ENCODE data around the gene C9orf85. TPM values are rescaled to one million over a fixed set of nuclear protein-coding genes. Genes with fewer than 3 reads are reported as not detected.
A peak's percentile ranks its signal among the peaks of the same experiment; 100 is the strongest.

C9orf85 gene
- total RNA-seq, 1 donor from 2014 or later = 16.1 TPM

GRCh38 chr9:71908825-71909224, 2.6 kb upstream of the C9orf85 start:
- no peak for DNase-seq (ENCODE audit: low spot score, unreplicated experiment)
- no peaks in the 10 kb centered on the region for H3K9me3 Mint-ChIP-seq (ENCODE audit: low read depth)
- TF ChIP-seq, protein P1, sequence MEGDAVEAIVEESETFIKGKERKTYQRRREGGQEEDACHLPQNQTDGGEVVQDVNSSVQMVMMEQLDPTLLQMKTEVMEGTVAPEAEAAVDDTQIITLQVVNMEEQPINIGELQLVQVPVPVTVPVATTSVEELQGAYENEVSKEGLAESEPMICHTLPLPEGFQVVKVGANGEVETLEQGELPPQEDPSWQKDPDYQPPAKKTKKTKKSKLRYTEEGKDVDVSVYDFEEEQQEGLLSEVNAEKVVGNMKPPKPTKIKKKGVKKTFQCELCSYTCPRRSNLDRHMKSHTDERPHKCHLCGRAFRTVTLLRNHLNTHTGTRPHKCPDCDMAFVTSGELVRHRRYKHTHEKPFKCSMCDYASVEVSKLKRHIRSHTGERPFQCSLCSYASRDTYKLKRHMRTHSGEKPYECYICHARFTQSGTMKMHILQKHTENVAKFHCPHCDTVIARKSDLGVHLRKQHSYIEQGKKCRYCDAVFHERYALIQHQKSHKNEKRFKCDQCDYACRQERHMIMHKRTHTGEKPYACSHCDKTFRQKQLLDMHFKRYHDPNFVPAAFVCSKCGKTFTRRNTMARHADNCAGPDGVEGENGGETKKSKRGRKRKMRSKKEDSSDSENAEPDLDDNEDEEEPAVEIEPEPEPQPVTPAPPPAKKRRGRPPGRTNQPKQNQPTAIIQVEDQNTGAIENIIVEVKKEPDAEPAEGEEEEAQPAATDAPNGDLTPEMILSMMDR (IDR thresholded peaks at IDR 0.05; ENCODE audit: unreplicated experiment) = no peak
- H3K4me3 Mint-ChIP-seq (ENCODE audit: low read depth) = peak overlapping the region; percentile 98
- H3K4me1 Mint-ChIP-seq (ENCODE audit: low read depth) = peaks cover 46% of the 10 kb centered on the region
- H3K27me3 Mint-ChIP-seq = no peaks in the 10 kb centered on the region
- H3K27ac Mint-ChIP-seq = peak overlapping the region; percentile 18
- H3K36me3 Mint-ChIP-seq (ENCODE audit: insufficient read depth) = no peaks in the 10 kb centered on the region

GRCh38 chr9:71909887-71910649, 1.4 kb upstream of the C9orf85 start:
- Mint-ChIP-seq H3K36me3 (ENCODE audit: insufficient read depth) (no peaks in the 10 kb centered on the region), H3K27me3 (no peaks in the 10 kb centered on the region), H3K27ac (peak overlapping the region; percentile 99), H3K4me3 (ENCODE audit: low read depth) (peak overlapping the region; percentile 98), H3K4me1 (ENCODE audit: low read depth) (peaks cover 40% of the 10 kb centered on the region), H3K9me3 (ENCODE audit: low read depth) (no peaks in the 10 kb centered on the region)
- TF ChIP-seq, protein P1 (IDR thresholded peaks at IDR 0.05; ENCODE audit: unreplicated experiment) = no peak
- peak; percentile 65 for DNase-seq (ENCODE audit: low spot score, unreplicated experiment)

DNA sequence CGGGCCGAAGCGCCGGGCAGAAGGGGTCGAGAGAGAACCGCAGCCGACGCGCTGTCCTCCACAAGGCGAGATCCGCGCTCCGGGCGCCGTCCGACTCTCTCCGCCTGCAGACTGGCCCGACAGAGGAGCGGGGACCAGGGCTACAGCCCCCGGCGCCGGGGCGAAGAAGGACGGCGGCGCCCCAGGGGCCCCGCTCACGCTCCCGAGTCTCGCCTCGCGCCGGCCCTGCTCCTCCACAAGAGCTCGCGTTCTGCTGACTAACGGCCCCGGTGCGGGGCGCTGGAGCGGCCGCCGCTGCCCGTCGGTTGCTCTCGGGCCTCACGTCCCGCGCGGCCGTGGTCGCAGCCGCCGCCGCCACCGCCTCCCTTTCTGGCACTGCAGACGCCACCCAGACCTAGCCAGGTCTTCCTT, 784 bp upstream of the C9orf85 start:
- Mint-ChIP-seq H3K27ac (peak overlapping the region; percentile 100), H3K4me1 (ENCODE audit: low read depth) (peaks cover 40% of the 10 kb centered on the region), H3K36me3 (ENCODE audit: insufficient read depth) (no peaks in the 10 kb centered on the region), H3K4me3 (ENCODE audit: low read depth) (peak overlapping the region; percentile 98), H3K27me3 (no peaks in the 10 kb centered on the region), H3K9me3 (ENCODE audit: low read depth) (no peaks in the 10 kb centered on the region)
- TF ChIP-seq, protein P1 (IDR thresholded peaks at IDR 0.05; ENCODE audit: unreplicated experiment) = no peak
- DNase-seq (ENCODE audit: low spot score, unreplicated experiment) = no peak

GRCh38 chr9:71911908-71912335, 483 bp downstream of the C9orf85 start:
- DNase-seq (ENCODE audit: low spot score, unreplicated experiment) = no peak
- H3K4me3 Mint-ChIP-seq (ENCODE audit: low read depth) = peak overlapping the region; percentile 98
- no peaks in the 10 kb centered on the region for H3K9me3 Mint-ChIP-seq (ENCODE audit: low read depth)
- no peaks in the 10 kb centered on the region for H3K27me3 Mint-ChIP-seq
- peaks cover 40% of the 10 kb centered on the region for H3K4me1 Mint-ChIP-seq (ENCODE audit: low read depth)
- TF ChIP-seq, protein P1 (IDR thresholded peaks at IDR 0.05; ENCODE audit: unreplicated experiment) = no peak
- H3K36me3 Mint-ChIP-seq (ENCODE audit: insufficient read depth) = no peaks in the 10 kb centered on the region
- peak overlapping the region; percentile 100 for H3K27ac Mint-ChIP-seq

- Mint-ChIP-seq H3K27ac (no peak overlapping the region), H3K27me3 (no peaks in the 10 kb centered on the region), H3K36me3 (ENCODE audit: insufficient read depth) (peaks cover 12% of the 10 kb centered on the region), H3K4me1 (ENCODE audit: low read depth) (peaks cover 20% of the 10 kb centered on the region), H3K9me3 (ENCODE audit: low read depth) (peaks cover 3% of the 10 kb centered on the region), H3K4me3 (ENCODE audit: low read depth) (no peak overlapping the region)
- TF ChIP-seq, protein P1 (IDR thresholded peaks at IDR 0.05; ENCODE audit: unreplicated experiment) = no peak
- no peak for DNase-seq (ENCODE audit: low spot score, unreplicated experiment)
Observed at GRCh38 chr9:71915495-71915894, 4.1 kb downstream of the C9orf85 start.

Data from progenitor cell of endocrine pancreas (in vitro differentiated cells).